CD4-positive, alpha-beta T cell treated with Interleukin-4 for 1 hour (primary cell): ENCODE measurements around the gene PPAT.
"Not testable (repeated sequence)": the region's sequence is repeated elsewhere in the genome, so short reads cannot be mapped to it uniquely, and the experiment has no call there.

Source experiments
- DNase-seq, 2 donors: peaks; one replicate each; pipeline ENCODE4 v3.0.0-alpha.2; 2020 to 2022

PPAT gene

GRCh38 chr4:56374956-56375355 lies 60.5 kb downstream of the PPAT start:
- no peak for DNase-seq

GRCh38 chr4:56372774-56373173 lies 62.6 kb downstream of the PPAT start:
- no peak for DNase-seq

DNA sequence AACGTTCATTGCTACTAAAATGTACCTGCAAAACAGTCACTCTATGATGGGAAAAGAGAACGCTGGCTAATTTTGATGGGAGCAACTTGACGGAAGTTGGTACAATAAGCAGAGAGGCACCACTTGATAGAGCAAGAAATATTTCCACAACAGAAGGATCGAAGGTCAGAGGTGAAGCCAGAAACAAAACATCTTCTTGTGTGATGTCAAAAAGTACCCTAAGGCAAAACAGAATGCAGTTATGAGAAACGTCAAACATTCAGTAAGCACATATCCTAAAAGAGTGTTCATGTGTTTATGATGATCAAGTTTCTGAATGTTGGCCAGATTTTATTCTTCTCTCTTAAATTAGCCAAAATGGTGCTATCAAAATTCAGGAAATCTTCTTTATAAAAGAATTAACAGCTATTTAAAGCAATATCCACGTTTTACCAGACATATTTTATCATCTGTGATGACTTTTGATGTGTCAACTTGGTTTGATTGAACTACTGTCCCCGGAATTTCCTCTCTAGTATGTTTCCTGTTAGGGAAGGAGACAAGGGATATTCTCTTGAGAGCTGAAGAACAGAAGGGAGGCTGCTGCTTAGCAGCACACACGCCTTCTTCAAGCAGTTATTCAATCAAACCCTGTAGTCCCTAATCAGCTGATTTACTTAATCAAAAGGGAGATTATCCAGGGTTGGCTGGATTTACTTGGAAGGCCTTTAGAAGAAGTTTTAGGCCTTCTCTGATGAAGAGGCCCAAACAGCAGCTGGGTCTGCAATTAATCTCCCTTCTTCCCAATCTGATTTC lies 63.8 kb downstream of the PPAT start:
- no peak for DNase-seq

DNA sequence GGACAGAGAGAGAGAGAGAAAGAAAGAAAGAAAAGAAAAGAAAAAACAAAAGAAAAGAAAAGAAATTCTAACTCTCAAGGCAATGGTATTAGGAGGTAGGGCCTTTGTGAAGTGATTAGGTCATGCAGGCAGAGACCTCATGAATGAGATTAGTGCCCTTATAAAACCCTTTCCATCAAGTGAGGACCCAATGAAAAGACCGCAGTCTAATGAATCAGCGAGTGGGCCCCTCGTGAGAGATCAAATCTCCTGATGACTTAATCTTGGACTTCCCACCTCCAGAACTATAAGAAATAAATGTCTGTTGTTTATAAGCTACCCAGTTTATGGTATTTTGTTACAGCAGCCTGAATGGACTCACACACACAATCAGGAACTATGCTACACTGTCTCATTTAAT lies 65.0 kb downstream of the PPAT start:
- no peak for DNase-seq

DNA sequence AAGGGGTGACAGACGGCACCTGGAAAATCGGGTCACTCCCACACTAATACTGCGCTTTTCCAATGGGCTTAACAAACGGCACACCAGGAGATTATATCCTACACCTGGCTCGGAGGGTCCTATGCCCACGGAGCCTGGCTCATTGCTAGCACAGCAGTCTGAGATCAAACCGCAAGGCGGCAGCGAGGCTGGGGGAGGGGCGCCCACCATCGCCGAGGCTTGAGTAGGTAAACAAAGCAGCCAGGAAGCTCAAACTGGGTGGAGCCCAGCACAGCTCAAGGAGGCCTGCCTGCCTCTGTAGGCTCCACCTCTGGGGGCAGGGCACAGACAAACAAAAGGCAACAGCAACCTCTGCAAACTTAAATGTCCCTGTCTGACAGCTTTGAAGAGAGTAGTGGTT lies 72.4 kb downstream of the PPAT start:
- DNase-seq = not testable (repeated sequence)

DNA sequence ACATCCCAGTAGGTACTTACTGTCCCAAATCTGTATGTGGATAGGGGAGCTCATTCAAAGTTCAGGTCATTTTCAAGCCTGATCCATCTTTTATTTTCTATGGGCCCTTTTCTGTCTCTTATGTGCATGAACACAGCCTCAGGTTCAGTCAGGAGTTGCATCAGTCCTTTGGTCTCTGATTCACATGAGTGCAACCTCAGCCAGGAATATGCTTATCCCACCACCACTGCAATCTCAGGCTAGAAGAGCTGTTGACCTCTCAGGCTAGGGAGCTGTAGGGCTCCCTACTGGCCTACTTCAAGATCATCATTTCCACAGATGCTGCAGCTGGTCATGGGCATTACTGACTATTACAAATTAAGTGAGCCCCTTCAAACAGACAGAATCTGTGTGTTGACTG lies 75.3 kb downstream of the PPAT start:
- DNase-seq = no peak

DNA sequence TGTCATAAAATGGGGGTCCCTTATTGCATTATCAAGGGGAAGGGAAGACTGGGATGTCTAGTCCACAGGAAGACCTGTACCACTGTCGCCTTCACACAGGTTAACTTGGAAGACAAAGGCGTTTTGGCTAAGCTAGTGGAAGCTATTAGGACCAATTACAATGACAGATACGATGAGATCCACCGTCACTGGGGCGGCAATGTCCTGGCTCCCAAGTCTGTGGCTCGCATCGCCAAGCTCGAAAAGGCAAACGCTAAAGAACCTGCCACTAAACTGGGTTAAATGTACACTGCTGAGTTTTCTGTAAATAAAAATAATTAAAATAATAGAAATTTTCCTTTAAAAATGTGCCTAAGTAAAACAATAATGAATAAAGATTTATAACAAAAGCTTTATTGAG lies 78.8 kb downstream of the PPAT start:
- DNase-seq = no peak

DNA sequence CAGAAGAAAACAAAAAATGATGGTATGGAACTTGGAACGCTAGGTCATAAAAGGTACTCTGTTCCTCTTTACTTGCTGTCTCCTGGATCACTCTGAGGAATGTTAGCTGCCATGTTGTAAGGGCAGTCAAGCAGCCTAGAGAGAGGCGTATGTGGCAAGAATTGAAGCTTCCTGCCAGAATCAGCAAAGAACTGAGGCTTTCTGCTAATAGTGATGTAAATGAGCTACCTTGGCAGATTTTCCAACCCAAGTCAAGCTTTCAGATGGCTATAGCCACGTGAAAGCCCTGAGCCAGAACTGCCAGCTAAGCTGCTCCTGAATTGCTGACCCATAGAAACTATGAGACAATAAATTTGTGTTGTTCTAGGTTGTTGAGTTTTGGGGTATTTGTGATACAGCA lies 86.8 kb downstream of the PPAT start:
- no peak for DNase-seq

GRCh38 chr4:56345458-56345857 lies 90.0 kb downstream of the PPAT start:
- DNase-seq = no peak
